HG03354 (cell line): ENCODE results near the gene ANKZF1.
"Not testable (repeated sequence)": the region's sequence is repeated elsewhere in the genome, so short reads cannot be mapped to it uniquely, and the experiment has no call there.

Experiments
- ATAC-seq: cut with Tn5 transposase; IDR thresholded peaks from one replicate; pipeline ENCODE4 v1.9.1; 2021; ENCODE audit warnings: mild to moderate bottlenecking; ENCODE audit not compliant: unreplicated experiment, poor library complexity, severe bottlenecking

The ANKZF1 gene

DNA sequence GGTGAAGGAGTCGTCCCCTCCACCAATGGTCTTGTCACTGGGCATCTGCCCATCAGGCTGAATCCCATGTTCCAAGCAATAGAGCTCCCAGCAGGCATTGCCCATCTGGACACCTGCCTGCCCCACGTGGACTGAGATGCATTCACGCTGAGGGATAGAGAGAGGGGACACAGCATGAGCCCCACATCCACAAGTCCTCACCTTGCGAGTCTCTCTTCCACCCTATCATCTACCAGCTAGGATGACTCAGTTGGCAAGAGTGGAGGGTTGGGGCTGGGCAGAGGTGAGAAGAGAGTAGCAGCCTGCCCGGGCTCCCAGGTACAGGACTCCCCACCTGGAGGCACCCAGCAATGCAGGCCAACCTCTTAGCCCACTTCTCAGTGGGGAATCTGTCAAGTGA lies 22.5 kb downstream of the ANKZF1 start:
- no peak for ATAC-seq

DNA sequence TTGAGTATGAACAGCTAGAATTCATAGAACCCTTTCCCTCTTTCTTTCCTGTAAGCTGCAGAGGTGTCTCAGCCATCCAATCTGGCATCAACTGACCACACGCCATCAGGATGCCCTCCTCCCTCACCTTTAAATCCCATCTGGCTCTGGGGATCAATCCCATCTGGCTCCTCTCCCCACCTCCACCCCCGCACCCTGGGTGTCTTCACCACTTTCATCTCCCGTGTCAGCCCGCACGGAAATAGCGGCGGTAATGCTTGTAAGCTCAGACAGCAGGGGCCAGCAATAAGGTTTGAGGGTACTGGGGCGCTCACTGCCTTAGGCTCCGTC lies 22.9 kb downstream of the ANKZF1 start:
- no peak for ATAC-seq

DNA sequence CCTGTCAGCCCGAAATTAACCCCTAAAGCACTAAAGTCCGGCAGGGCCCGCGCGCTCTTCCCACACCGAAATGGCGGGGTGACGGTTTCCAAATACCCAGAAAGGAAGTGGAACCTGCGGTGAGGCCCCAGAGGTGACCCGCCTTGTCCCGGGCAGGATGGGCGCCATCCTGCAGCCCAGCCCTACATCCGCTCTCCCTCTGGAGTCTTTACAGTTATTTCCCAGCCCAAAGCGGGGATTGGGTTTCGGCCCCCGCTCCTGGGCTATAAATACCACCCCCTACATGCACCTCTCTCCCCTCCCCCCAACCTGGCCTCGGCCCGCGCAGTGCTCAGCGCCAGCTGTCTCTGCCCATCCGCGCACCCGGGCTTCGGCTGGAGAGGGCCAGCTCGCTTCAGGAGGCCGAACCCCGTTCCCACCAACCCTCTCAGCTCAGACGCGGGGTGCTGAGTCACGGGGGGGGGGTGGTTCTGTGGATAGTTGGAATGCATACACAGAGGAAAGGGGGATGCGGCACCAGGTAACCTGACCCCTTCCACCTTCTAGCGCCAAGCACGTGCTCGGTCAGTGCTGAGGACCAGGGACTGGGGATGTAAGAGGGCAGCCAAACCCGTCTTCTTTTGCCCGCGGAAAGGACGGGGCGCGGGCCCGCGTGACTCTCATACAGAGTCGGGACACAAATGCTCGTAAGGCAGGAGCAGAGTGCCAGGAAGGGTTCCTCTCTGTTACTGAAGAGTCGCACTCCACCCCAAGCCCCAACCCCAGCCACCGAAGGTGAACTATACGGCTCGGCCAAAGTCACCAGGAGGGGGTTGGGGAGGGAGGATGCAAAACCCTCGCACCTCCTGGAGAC lies 23.5 kb downstream of the ANKZF1 start, which contains the start of gene TUBA4B:
Gene TUBA4B (plus strand): TSS at position 344 of the 853 bp plus-strand sequence. CDS start 165 bp downstream, at position 509.
- peak; percentile 13 for ATAC-seq

DNA sequence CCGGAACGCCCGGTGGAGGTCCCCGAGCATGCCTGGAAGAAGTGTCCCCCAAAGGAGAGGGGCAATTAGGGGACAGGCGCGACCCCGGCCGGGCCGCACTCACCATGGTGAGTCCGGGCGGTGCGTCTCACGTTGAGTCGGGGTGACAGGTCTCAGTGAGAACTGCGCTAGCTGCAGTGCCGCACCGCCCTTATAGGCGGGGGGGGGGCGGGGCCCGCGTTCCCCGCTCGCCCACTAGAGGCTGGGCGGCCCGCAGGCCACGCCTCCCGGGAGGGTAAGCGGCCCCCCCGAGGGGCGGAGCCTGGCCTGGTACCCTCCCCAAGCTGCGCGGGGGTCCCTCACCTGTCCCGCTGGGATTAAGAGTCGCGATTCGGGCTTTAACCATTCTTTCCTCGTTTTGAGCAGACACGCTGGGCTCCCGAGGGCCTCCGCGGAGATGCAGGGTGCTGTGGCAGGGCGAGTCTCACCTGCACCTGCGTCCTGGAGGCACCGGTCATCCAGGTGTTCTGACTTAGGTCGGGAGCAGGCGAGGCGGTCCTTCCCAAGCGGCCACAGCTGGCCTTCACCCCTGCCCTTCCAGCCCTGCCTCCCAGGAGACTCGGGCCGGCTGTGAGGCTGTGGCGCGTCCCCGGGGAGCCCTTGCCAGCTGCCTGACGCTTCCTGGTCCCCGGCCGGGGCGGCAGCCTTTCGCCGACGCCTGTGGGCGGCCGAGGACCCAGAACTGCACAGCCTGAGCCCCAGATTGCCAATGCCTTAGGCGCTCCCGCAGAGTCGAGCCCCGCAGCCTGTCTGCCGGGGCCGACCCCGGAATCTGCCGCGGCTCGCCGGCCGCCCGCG lies 24.4 kb downstream of the ANKZF1 start, which contains the start of gene TUBA4A:
Gene TUBA4A (minus strand): TSS at position 166 of the 837 bp plus-strand sequence. CDS start 60 bp downstream, at position 106.
- ATAC-seq, result peak; percentile 57

DNA sequence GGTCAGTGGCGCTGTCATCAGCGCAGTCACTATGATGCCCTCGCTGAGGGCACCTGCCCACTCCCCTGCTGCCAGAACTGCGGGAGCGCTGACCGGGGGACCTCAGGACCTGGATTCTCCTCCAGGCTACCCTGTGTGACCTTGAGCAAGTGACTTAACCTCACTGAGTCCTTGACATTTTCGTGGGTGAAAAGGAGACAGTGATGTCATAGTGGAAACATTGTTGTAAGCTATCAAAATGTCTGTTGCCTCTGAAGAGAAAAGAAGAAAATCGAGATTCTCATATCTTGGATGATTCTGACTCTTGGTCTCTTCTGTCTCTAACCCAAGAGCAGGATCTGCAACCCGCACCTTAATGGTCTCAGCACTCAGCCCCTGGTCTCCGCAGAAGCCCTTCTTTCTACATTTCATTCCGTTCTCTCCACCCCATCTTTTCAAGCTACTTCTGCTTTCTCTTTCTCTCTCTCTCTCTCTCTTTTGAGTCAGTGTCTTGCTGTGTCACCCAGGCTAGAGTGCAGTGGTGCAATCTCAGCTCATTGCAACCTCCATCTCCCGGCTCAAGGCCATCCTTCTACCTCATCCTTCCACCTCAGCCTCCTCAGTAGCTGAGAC lies 25.1 kb downstream of the ANKZF1 start:
- ATAC-seq, result peak; percentile 39

DNA sequence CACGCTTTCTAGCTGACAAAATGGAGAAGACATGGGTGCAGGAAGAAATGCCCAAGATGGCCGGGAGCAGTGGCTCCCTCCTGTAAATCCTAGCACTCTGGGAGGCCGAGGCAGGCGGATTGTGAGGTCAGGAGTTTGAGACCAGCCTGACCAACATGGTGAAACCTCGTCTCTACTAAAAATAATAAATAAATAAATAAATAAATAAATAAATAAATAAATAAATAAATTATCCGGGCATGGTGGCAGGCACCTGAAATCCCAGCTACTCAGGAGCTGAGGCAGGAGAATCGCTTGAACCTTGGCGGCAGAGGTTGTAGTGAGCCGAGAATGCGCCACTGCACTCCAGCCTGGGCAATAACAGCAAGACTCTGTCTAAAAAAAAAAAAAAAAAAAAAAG lies 29.3 kb downstream of the ANKZF1 start:
- ATAC-seq, result not testable (repeated sequence)

DNA sequence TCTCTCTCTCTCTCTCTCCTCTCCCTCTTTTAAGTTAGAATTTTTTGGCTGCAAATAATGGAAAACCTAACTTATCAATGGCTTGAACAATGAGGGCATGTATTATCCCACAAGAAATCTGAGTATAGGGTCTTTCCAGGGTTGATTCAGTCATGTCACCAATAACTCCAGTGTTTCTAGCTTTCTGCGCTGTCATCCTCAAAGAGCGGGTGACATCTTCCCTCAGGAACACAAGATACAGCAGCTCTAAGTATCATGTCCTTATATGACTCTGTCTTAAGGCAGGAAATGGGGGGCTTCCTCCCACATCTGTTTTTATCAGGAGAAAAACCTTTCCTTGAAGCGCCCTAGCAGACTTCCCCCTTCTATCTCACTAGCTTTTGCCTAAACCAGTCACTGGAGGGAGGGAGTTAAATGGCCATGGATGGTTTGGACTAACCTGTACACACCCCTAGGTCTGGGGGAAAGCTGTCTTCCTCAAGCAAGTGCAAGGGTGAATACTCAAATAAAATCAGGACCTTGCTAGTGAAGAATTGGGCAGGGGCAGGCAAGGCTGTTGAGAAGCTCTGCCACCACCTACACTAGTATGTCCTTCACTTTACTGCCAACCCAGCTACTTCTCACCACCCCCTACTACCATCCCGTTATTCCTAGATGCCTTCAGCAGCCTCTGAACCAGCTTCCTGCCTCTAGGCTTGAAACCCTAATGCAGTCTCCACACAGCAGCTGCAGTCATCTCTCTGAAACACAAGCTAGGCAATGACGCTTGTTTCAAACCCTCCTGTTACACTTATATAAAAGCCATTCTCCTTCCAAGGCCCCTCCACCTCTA lies 31.6 kb downstream of the ANKZF1 start:
- ATAC-seq, result no peak

DNA sequence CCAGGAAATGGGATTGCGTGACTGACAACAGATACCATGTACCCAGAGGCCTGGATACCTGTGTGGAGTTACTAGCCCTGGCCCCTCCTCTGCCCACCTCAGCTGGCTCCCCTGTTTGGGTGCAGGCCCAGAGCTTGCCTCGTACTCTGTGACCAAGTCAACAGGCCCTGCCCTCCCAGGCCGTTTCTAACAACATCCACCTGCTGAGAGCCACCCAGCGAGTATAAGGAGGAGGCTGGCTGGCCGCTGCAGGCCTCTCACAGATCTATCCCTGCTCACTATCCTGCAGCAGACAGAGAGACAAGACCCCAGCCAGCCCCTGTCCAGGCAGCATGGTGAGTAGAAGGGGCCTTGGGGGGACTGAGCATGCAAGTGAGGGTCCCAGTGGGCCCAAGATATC lies 36.6 kb downstream of the ANKZF1 start:
- ATAC-seq, result no peak

DNA sequence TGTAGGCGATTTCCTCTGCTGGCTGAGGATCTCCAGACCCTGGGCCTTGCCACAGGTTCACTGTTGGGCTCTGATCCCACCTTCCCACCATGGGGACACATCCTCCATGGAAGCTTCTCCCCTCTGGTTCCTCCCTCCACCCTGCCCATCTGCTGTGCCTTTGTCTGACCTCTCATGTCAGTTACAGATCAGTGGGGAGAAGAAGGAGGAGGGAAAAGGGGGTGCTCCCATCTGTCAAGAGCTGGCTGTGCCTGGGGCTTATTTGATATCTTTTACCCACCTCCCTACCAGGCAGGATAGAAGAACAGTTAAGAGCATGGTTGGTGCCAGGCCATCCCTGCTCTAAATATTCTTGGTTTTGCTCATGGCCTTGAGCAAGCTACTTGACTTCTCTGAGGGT lies 37.3 kb downstream of the ANKZF1 start:
- no peak for ATAC-seq

DNA sequence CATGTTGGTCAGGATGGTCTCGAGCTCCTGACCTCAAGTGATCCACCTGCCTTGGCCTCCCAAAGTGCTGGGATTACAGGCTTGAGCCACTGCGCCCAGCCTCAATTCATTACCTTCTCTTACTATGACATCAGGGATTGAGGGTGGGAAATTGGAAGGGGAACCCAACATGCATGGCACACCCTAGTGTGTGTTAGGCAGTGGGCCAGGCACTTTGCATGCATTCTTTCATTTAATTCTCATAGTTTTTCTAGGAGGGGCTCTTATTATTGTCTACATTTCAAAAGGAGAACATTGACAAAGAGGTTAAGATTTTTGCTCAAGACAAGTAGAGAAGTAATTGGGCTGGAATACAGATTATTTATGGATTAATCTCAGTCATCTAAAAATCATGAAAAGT lies 38.7 kb downstream of the ANKZF1 start:
- ATAC-seq, result no peak

DNA sequence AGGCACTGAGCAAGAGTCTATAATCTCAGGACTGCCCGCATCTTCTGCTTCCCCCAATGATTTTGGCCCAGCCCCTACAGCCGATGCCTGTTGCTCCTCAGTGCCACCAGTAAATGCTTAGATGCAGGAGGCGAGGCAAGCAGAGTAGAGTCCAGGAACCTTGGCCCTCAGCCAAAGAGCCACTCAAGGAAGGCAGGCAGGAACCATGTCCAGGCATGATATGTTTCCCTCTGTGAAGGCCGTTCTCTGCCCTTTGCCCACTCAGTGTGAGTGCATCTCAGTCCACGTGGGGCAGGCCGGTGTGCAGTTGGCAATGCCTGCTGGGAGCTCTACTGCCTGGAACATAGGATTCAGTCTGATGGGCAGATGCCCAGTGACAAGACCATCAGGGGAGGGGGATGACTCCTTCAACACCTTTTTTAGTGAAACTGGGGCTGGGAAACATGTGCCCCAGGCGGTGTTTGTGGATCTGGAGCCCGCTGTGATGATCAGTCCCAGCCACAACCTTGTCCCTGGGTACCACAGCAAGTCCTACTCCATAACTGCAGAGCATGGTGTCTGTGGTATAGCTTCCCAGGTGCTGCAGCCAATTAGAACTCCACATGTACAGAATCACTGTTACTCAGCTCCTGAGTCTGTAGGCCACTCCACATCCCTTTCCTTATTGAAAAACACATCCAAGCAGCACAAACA lies 39.9 kb downstream of the ANKZF1 start:
- no peak for ATAC-seq

DNA sequence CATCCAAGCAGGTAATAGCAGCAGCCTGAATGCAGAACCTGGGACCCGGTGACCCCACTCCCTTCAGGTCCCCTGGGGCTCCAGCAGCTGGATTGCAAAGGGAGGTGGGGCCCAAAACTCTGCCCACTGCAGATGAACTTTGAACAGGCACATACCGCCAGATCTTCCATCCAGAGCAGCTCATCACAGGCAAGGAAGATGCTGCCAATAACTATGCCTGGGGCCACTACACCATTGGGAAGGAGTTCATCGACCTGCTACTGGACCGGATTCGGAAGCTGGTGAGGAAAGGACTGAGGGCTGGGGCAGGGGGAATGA lies 40.4 kb downstream of the ANKZF1 start:
- no peak for ATAC-seq

DNA sequence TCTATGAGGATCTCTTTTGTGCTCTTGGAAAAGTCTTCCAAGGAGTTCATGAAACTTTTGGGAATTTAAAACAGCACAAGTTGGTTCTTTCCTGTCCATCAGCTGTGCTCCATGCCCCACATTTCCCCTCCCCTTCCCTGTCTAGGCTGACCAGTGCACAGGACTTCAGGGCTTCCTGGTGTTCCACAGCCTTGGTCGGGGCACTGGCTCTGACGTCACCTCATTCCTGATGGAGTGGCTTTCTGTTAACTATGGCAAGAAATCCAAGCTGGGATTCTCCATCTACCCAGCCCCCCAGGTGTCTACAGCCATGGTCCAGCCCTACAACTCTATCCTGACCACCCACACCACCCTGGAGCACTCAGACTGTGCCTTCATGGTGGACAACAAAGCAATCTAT lies 41.4 kb downstream of the ANKZF1 start:
- ATAC-seq, result no peak

DNA sequence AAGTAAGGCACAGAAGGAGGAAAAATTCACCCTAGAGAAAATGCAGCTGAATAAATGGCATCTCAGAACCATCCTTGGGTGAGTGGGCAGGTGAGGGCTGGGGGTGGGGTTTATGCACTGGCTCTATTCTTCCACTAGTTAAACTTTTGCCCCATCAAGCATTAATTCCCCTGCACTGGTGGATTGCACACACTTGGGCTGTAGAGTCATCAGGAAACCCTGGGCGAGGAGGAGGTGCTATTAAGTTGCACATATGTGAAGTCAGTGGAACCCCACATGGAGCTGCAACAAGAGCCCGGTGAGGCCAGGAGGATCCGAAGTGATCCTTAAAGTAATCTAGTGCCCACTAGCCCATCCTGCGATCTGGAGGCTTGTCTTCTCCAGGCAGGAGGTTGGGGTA lies 42.8 kb downstream of the ANKZF1 start:
- no peak for ATAC-seq

DNA sequence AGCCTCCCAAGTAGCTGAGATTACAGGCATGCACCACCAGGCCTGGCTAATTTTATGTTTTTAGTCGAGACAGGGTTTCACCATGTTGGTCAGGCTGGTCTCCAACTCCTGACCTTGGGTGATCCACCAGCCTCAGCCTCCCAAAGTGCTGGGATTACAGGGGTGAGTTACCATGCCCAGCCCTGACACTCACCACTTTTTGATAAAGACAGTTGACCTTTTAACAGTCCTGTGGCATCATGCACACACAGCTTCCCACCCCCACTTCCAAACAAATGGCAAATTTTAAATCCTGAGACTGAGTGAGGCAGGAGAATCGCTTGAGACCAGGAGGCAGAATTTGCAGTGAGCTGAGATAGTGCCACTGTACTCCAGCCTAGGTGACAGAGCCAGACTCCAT lies 43.4 kb downstream of the ANKZF1 start:
- ATAC-seq, result no peak

DNA sequence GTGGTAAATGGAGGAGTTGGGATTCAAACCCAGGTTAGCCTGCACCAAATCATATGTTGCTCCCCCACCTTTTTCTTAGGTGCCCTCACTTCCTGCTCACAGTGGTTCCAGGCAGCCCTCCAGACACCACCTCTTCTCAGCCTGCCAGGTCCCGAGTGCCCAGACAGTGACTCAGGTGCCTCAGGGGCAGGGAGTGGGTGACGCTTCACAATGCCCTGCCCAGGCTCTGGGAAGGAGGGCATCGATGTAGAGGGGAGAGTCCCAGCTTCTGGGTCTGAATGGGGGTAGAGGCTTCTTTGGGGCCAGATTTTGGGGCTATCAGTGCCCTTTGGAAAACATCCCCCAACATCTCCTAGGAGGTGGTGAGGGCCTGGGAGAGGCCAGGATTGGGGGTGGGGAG lies 44.3 kb downstream of the ANKZF1 start:
- no peak for ATAC-seq

DNA sequence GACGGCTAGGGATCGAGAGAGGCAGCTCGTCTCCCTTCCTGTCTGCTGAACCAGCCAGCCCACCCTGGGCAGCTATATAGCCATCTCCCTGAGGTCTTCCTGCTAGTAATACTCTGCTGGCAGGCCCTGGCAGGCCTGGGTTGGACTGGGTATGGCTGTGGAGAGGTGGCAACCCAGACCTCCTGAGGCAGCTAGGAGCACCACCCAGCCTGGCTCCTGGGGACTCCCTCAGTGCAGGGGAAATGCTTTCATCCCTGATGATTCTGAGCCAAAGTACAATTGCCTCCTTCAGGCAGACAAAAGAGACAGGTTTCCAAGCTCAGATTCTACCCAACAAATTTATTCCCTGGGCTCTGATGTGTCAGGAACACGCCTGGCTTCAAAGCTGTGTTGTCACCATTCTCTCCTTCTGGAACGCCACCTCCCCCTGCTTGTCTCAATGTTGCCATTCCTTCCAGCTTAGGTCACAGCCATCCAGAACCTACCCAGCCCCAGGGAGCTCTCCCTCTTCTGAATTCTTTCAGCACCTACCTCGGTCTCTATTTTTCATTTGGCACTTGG lies 44.8 kb downstream of the ANKZF1 start:
- no peak for ATAC-seq

DNA sequence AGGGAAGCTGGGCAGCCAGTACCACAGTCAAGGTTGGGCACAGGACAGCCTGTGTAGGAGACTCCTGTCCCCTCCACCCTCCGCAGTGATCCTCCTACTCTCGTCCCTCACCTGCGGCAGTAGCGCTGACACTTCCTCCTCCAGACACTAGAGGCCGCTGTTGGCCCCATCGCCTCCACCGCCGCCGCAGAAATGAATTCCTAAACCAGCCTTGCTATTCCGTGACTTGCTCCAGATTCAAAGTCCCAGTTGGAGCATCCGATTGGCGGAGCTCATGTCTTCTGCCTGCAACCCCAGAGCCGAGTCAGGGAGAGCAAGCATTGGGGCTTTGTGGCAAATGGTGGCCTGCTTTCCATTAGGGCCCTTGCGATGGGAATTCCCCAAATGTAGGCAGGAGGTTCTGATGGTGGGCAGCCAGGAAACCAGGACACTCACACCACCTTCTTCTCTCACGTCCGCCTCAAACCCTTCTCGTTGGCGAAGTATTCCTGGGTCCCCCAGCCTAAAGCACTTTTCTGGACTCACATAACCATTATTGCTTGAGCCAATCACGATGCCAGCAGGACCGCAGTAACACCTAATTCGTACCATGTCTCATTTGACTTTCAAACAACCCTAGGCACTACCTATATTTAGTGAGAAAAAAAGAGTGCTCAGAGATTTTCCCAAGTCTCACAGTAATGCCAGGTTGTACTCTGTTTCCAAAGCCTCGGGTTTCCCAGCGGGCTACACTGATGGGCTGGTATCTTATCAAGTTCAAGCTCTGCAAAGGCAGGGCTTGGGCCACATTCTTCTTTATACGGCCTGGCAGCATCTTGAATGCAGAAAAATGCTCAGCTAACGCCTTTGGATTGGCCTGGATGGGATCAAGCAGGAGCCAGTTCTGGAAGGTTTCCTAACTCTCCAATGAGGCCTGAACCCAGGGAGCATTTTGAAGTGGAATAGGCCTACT lies 48.4 kb downstream of the ANKZF1 start:
- ATAC-seq, result peak; percentile 25
